ENCODE measurements around the gene SPOUT1. TPM values are rescaled to one million over a fixed set of nuclear protein-coding genes. Genes with fewer than 3 reads are reported as not detected.

The SPOUT1 gene
- total RNA-seq, 1 experiment from 2014 or later, result 59.6 TPM

DNA sequence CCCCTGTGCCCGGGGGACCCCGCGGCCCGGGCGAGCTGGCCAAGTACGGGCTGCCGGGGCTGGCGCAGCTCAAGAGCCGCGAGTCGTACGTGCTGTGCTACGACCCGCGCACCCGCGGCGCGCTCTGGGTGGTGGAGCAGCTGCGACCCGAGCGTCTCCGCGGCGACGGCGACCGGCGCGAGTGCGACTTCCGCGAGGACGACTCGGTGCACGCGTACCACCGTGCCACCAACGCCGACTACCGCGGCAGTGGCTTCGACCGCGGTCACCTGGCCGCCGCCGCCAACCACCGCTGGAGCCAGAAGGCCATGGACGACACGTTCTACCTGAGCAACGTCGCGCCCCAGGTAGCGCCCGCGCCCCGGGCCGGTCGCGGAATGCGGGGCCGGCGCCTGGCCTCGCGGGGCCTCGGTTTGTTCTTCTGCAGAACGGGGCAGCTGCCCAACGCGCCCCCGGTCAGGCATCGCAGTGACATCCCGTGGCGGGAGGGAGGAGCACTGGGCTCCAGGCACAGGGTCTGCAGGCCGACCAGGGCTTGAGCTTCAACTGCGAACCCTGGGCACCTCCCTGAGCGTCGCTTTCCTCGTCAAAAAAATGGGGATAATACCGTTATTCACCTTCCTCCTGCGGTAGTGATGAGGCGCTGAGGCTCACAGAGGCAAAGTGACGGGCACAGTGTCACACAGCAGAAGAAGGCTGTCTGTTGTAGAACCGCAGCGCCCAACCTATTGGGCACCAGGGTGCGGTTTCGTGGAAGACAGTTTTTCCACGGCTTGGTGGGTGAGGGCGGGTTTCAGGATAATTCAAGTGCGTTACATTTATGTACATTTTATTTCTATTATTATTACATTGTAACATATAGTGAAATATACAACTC lies 10.5 kb downstream of the SPOUT1 start:
- H3K27ac ChIP-seq, result no peak overlapping the region
- no peak for DNase-seq

DNA sequence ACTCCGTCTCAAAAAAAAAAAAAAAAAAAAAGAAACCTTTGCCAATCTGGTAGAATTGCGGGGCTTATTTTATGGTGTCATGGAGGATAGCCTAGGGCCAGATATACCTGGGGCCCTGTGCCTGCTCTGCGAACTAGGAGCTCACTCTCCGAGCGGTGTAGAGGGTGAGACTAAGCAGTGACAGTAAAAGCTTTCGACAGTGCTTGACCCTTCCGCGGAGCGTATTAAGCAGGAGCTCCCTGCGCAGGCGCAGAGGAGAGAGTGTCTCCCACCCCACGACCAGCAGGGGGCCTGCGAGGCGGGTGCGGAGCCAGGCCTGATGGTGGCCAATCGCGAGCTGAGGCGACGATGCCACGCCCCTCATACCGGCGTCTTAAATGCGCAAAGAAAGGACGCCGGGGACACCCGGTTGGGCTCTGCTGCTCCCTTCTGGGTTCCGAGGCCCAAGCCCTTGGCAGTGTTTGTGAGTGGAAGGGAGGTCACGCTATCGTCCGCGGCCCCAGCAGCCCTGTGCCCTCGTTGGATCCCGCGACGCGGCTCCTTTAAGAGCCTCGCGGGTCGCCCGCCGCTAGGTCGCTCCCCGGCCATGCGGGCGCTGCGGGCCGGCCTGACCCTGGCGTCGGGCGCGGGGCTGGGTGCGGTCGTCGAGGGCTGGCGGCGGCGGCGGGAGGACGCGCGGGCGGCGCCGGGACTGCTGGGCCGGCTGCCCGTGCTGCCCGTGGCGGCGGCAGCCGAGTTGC lies 11.3 kb downstream of the SPOUT1 start, which contains the start of gene ENDOG:
Gene ENDOG, plus strand, starts transcription at position 402 of the 740 bp plus-strand sequence. Its CDS starts 185 bp downstream, at position 587.
- Histone ChIP-seq H3K36me3 (ENCODE audit: low read depth) (no peaks in the 10 kb centered on the region), H2AFZ (peak within 1 kb of the TSS; percentile 78), H3K27ac (no peak within 1 kb of the TSS), H3F3A (ENCODE audit: insufficient read depth, low read depth) (peaks cover 4% of the 10 kb centered on the region; the same call in 1 of the 2 replicates), H3K9me3 (ENCODE audit: insufficient read depth, low read depth) (no peaks in the 10 kb centered on the region), H3K79me2 (ENCODE audit: low read depth) (no peaks in the 10 kb centered on the region), H4K20me1 (ENCODE audit: insufficient read depth) (peaks cover 5% of the 10 kb centered on the region; the same call in 1 of the 2 replicates), H3K4me3 (peak within 1 kb of the TSS; percentile 58), H3K9me2 (ENCODE audit: insufficient read depth) (no peaks in the 10 kb centered on the region), H3K4me1 (replicated peaks; ENCODE audit: insufficient read depth) (peaks cover 7% of the 10 kb centered on the region; the same call in 1 of the 2 replicates), H3K4me2 (peak within 1 kb of the TSS; percentile 98), H3K27me3 (ENCODE audit: insufficient read depth, low read depth) (no peaks in the 10 kb centered on the region)
- ChIA-PET CTCF (interaction anchor here (0.5 to 1.7 kb wide), 17 partner anchors 12 to 944 kb away, joined by 3 to 14 read pairs (median 6); partner anchors contain the start of genes PKN3, SH3GLB2, SPOUT1 and ZDHHC12), POLR2A (ENCODE audit: unreplicated experiment) (interaction anchor here (0.5 to 1.1 kb wide), 11 partner anchors 13 to 516 kb away, joined by 3 to 11 read pairs (median 4); no protein-coding TSS in a partner anchor)
- DNase-seq, result peak; percentile 90 to 100
- no peak for TF ChIP-seq EZH2 (IDR thresholded peaks at IDR 0.05; ENCODE audit: low read depth)
- TF ChIP-seq, protein P1, sequence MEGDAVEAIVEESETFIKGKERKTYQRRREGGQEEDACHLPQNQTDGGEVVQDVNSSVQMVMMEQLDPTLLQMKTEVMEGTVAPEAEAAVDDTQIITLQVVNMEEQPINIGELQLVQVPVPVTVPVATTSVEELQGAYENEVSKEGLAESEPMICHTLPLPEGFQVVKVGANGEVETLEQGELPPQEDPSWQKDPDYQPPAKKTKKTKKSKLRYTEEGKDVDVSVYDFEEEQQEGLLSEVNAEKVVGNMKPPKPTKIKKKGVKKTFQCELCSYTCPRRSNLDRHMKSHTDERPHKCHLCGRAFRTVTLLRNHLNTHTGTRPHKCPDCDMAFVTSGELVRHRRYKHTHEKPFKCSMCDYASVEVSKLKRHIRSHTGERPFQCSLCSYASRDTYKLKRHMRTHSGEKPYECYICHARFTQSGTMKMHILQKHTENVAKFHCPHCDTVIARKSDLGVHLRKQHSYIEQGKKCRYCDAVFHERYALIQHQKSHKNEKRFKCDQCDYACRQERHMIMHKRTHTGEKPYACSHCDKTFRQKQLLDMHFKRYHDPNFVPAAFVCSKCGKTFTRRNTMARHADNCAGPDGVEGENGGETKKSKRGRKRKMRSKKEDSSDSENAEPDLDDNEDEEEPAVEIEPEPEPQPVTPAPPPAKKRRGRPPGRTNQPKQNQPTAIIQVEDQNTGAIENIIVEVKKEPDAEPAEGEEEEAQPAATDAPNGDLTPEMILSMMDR (conservative IDR thresholded peaks at IDR 0.05), result peak; percentile 90
- intact Hi-C loops (cut with micrococcal nuclease; ENCODE audit: unreplicated experiment), result loop anchor here (1.0 to 10.0 kb wide), 2 partner anchors 93 to 183 kb away; partner anchors contain the start of gene ZDHHC12
- no TSS peak for BruUV-seq (replicated peaks)

More for the DNA sequence above, 10.5 kb downstream of the SPOUT1 start:
- H3K4me3 ChIP-seq, result peak overlapping the region; percentile 58
- H3F3A ChIP-seq (ENCODE audit: insufficient read depth, low read depth), result peaks cover 4% of the 10 kb centered on the region; the same call in 1 of the 2 replicates
- H3K4me2 ChIP-seq, result peak overlapping the region; percentile 98
- no peaks in the 10 kb centered on the region for H3K9me3 ChIP-seq (ENCODE audit: insufficient read depth, low read depth)
- ChIA-PET CTCF (interaction anchor here (0.6 to 1.7 kb wide), 6 partner anchors 78 to 381 kb away, joined by 3 to 6 read pairs (median 4); partner anchors contain the start of genes PKN3, SH3GLB2 and ZDHHC12), POLR2A (ENCODE audit: unreplicated experiment) (interaction anchor here (0.6 to 1.1 kb wide), 4 partner anchors 12 to 180 kb away, joined by 3 to 10 read pairs (median 4); no protein-coding TSS in a partner anchor)
- TSS peak; percentile 42 for BruUV-seq (replicated peaks)
- H2AFZ ChIP-seq, result peak overlapping the region; percentile 78; the same call in 1 of the 2 replicates
- H3K27me3 ChIP-seq (ENCODE audit: insufficient read depth, low read depth), result no peaks in the 10 kb centered on the region
- no peaks in the 10 kb centered on the region for H3K79me2 ChIP-seq (ENCODE audit: low read depth)
- H4K20me1 ChIP-seq (ENCODE audit: insufficient read depth), result peaks cover 5% of the 10 kb centered on the region; the same call in 1 of the 2 replicates
- no peaks in the 10 kb centered on the region for H3K36me3 ChIP-seq (ENCODE audit: low read depth)
- peaks cover 7% of the 10 kb centered on the region; the same call in 1 of the 2 replicates for H3K4me1 ChIP-seq (replicated peaks; ENCODE audit: insufficient read depth)
- H3K9me2 ChIP-seq (ENCODE audit: insufficient read depth), result no peaks in the 10 kb centered on the region
- TF ChIP-seq, protein P1 (conservative IDR thresholded peaks at IDR 0.05), result no peak
- TF ChIP-seq EZH2 (IDR thresholded peaks at IDR 0.05; ENCODE audit: low read depth), result no peak
- intact Hi-C loops (cut with micrococcal nuclease; ENCODE audit: unreplicated experiment), result loop anchor here (1.0 to 10.0 kb wide), 2 partner anchors 94 to 184 kb away; partner anchors contain the start of gene ZDHHC12

DNA sequence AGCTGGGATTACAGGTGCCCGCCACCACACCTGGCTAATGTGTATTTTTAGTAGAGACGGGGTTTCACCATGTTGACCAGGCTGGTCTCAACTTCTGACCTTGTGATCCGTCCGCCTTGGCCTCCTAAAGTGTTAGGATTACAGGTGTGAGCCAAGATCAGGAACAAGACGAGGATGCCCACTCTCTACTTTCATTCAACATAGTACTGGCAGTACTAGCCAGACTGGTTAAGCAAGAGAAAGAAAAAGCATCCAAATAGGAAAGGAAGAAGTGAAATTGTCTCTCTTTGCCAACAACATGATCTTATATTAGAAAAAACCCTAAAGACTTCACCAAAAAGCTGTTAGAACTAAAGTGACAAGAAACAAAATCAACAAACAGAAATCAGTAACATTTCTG lies 18.7 kb downstream of the SPOUT1 start:
- Histone ChIP-seq H3K27me3 (ENCODE audit: insufficient read depth, low read depth) (no peaks in the 10 kb centered on the region), H3K9me3 (ENCODE audit: insufficient read depth, low read depth) (no peaks in the 10 kb centered on the region), H3K27ac (no peak overlapping the region), H3K9me2 (ENCODE audit: insufficient read depth) (no peaks in the 10 kb centered on the region), H2AFZ (no peak overlapping the region), H3K4me1 (replicated peaks; ENCODE audit: insufficient read depth) (no peaks in the 10 kb centered on the region), H3K4me3 (no peak overlapping the region), H3F3A (ENCODE audit: insufficient read depth, low read depth) (peaks cover 10% of the 10 kb centered on the region; the same call in 1 of the 2 replicates), H3K79me2 (ENCODE audit: low read depth) (no peaks in the 10 kb centered on the region), H4K20me1 (ENCODE audit: insufficient read depth) (no peaks in the 10 kb centered on the region), H3K36me3 (ENCODE audit: low read depth) (no peaks in the 10 kb centered on the region), H3K4me2 (no peak overlapping the region)
- ChIA-PET CTCF (no interaction called here), POLR2A (ENCODE audit: unreplicated experiment) (no interaction called here)
- DNase-seq, result no peak
- no TSS peak for BruUV-seq (replicated peaks)
- intact Hi-C loops (cut with micrococcal nuclease; ENCODE audit: unreplicated experiment), result loop anchor here (10.0 kb wide), 1 partner anchor 86 kb away; the partner anchor contains the start of gene ZDHHC12
- TF ChIP-seq EZH2 (IDR thresholded peaks at IDR 0.05; ENCODE audit: low read depth), result no peak
- TF ChIP-seq, protein P1 (conservative IDR thresholded peaks at IDR 0.05), result no peak
